GM12874 (cell line): ENCODE measurements around the gene RPL10.

Experiments used
- CTCF ChIP-seq: IDR thresholded peaks from 2 replicates; pipeline ENCODE4 v1.5.1; 2011; ENCODE audit warnings: low read depth, mild to moderate bottlenecking, control low read depth, low read length, moderate library complexity; ENCODE audit not compliant: insufficient read depth

Gene RPL10

GRCh38 chrX:154443479-154443910 lies 45.3 kb downstream of the RPL10 start:
- TF ChIP-seq CTCF, result no peak

GRCh38 chrX:154443992-154444754 lies 46.0 kb downstream of the RPL10 start, which contains the start of gene FAM50A:
TSS of gene FAM50A (plus strand) at chrX:154444141. CDS start at chrX:154444236, 95 bp downstream.
- no peak for TF ChIP-seq CTCF

GRCh38 chrX:154444755-154445246 lies 46.6 kb downstream of the RPL10 start:
- no peak for TF ChIP-seq CTCF

GRCh38 chrX:154445776-154446175 lies 47.6 kb downstream of the RPL10 start:
- TF ChIP-seq CTCF, result no peak

GRCh38 chrX:154446430-154446829 lies 48.3 kb downstream of the RPL10 start:
- no peak for TF ChIP-seq CTCF

GRCh38 chrX:154448484-154448883 lies 50.3 kb downstream of the RPL10 start:
- TF ChIP-seq CTCF, result no peak

GRCh38 chrX:154449618-154450017 lies 51.4 kb downstream of the RPL10 start:
- TF ChIP-seq CTCF, result no peak
